NCI-H2081 treated with DMSO at 0.1 percent for 48 hours (cell line): ENCODE data around the gene ZC3HAV1.
"Not testable (repeated sequence)": the region's sequence is repeated elsewhere in the genome, so short reads cannot be mapped to it uniquely, and the experiment has no call there.

Experiments used
- DNase-seq: peaks from one replicate; lab custom pipeline; 2025; lab: John Stamatoyannopoulos, UW

The ZC3HAV1 gene

DNA sequence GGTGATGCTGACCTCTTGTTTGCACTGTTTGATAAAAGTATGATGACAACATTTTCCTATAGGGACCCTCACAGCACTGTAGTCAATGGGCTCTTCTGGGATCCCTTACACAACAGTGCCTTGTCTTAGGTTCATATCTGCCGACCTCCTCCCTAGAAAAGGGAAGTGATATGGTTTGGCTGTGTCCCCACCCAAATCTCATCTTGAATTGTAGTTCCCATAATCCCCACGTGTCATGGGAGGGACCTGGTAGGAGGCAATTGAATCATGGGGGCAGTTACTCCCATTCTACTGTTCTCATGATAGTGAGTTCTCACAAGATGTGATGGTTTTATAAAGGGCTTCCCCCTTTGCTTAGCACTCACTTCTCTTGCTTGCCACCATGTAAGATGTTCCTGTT, 23.1 kb downstream of the ZC3HAV1 start:
- DNase-seq: no peak

GRCh38 chr7:139084709-139085108, 24.8 kb downstream of the ZC3HAV1 start:
- DNase-seq: no peak

GRCh38 chr7:139081584-139081983, 27.9 kb downstream of the ZC3HAV1 start:
- no peak for DNase-seq

- no peak for DNase-seq
These were observed 28.6 kb downstream of the ZC3HAV1 start for GRCh38 chr7:139080905-139081304.

DNA sequence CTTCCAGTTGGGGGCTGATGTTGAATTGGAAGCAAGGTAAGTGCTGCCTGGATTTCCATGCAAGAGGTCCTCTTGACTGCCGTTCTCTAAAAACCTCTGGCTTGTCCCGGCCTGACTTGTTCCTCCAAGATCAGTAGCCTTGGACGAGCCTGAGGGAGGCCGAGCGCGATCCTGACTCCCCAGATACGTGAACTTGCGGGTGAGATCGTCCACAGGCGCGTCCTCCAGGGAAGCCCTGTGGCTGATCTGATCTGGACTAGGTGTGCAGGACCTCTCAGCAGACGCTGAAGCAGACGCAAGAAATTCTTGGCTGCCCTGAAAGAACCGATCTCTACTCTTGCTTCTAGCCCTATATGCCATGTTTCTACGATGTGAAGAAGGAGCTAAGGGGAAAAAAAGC, 29.7 kb downstream of the ZC3HAV1 start:
- DNase-seq: no peak

- DNase-seq: no peak
These were observed 30.6 kb downstream of the ZC3HAV1 start for GRCh38 chr7:139078911-139079310.

- no peak for DNase-seq
These were observed 31.1 kb downstream of the ZC3HAV1 start for GRCh38 chr7:139078399-139078798.

DNA sequence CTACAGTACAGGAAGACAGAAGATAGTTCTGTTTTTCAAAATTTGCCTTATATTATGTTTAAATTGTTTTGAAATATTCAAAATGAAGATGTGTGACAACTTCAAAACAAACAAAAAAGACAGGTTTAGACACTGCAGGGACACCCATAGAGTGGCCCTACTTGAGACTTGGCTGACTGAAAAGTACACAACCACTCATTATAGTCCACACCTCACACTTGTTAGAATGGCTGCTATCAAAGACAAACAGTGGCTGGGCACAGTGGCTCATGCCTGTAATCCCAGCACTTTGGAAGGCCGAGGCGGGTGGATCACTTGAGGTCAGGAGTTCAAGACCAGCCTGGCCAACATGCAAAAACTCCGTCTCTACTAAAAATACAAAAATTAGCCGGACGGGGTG, 31.8 kb downstream of the ZC3HAV1 start:
- DNase-seq: not testable (repeated sequence)

GRCh38 chr7:139075871-139076686, 33.4 kb downstream of the ZC3HAV1 start:
- DNase-seq: no peak

DNA sequence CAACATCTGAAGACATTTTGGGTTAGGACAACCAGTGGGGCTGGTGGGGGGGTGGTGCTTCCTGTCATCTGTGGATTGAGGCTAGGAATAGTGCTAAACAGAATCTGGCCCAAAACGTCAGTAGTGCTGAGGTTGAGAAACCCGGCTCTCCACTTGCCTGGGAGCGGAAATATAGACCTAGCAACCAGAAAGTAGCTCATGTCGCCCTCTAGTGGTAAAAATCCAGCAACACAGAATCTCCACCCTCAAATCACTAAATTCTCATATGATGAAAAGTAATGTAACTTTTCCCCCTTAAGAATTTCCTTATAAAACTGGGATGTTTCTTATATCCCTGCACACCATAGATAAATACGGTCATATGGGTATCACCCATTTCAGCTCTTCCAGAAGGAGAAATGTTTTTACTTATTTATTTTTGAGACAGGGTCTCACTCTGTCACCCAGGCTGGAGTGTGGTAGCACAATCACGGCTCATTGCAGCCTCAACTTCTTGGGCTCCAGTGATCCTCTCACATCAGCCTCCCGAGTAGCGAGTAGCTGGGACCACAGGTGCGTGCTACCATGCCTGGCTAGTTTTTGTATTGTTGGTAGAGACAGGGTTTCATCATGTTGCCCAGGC, 34.4 kb downstream of the ZC3HAV1 start:
- DNase-seq: peak; percentile 36

DNA sequence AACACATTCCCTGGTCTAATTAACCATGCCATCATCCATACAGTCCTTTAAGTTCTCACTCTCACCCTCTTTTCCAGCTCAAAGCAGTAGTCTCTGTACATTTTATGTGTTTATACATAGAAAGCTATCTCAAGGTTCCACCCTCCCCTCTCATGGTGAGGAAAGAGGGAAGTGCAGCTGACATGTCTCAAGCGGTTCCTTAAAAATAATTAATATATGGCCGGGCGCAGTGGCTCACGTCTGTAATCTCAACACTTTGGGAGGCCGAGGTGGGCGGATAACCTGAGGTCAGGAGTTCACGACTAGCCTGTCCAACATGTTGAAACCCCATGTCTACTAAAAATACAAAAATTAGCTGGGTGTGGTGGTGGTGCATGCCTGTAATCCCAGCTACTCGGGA, 36.7 kb downstream of the ZC3HAV1 start:
- DNase-seq: no peak

GRCh38 chr7:139071680-139072079, 37.8 kb downstream of the ZC3HAV1 start:
- DNase-seq: no peak

- DNase-seq: no peak
These were observed 40.7 kb downstream of the ZC3HAV1 start for GRCh38 chr7:139068544-139069399.

GRCh38 chr7:139066315-139066714, 43.2 kb downstream of the ZC3HAV1 start:
- no peak for DNase-seq

- DNase-seq: no peak
These were observed 44.2 kb downstream of the ZC3HAV1 start for GRCh38 chr7:139065323-139065722.

DNA sequence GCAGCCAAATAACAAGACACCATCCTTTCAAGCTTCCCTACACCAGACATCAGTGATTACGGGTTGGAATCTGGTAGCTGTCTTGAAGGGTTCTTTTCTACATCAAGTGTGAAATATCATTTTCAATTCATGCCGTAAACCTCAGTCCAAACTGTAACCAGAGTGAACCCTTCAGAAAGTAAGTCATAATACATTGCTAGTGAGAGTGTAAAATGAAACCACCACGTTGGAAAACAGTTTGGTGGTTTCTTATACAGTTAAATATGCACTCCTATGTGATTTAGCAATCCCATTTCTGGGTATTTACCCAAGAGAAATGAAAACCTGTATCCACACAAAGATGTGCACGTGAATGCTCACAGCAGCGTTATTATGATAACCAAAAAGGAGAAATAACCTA, 48.1 kb downstream of the ZC3HAV1 start:
- DNase-seq: no peak

GRCh38 chr7:139060695-139061237, 48.8 kb downstream of the ZC3HAV1 start:
- no peak for DNase-seq

DNA sequence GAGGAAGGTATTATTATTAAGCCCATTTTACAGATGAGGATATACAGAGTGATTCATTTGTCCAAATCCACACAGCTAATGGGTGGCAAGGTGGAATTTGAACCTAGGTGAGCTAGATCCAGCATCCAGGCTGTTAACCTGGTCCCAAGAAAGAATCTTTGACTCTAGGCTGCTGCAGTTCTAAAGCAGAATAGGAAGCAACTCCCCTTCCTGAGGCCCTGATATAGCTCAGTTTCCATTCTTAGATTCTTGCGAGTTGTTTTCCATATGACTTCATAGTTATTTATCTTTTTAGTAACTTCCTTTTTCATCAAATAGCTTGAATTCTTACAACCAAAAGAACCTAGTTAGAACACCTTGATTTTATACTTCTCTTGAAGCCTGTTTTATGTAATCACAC, 49.6 kb downstream of the ZC3HAV1 start:
- no peak for DNase-seq

GRCh38 chr7:139058943-139059342, 50.6 kb downstream of the ZC3HAV1 start:
- DNase-seq: no peak

GRCh38 chr7:139055674-139056073, 53.8 kb downstream of the ZC3HAV1 start:
- no peak for DNase-seq

DNA sequence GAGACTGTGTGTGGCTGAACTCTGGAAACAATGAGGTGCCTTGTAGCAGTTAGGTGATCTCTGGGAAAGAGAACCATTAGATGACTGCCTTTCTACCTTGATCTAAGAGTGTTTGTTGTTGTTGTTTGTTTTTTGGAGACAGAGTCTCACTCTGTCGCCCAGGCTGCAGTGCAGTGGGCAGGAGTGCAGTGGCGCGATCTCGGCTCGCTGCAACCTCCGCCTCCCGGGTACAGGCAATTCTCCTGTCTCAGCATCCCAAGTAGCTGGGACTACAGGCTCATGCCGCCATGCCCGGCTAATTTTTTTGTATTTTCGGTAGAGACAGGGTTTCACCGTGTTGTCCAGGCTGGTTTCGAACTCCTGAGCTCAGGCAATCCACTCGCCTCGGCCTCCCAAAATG, 54.9 kb downstream of the ZC3HAV1 start:
- not testable (repeated sequence) for DNase-seq

DNA sequence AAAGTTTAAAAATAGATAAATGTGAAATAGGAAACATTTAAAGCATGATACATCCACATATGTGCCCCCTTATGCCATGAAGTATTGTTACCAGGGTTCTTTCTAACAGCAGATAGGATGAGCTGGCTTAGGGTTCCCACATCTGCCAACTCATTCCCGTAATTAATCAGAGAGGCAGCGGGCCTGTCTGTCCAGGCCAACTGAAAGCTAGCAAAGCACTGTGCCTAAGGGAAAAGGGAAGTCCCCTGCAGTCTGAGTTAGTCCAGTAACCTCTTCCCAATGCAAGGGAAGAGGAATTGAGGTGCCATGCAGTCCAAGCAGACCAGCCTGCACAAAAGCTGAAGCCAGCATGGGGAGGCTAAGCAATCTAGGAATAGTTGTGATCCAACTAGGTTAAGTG, 55.4 kb downstream of the ZC3HAV1 start:
- no peak for DNase-seq
